Neural progenitor cell (in vitro differentiated cells): ENCODE measurements around the gene ITPR3. TPM values are rescaled to one million over a fixed set of nuclear protein-coding genes. Genes with fewer than 3 reads are reported as not detected.
A peak's percentile ranks its signal among the peaks of the same experiment; 100 is the strongest.

Experiments used
- DNase-seq: peaks from one replicate; pipeline ENCODE4 v3.0.0-alpha.2; 2016; ENCODE audit warnings: low spot score
- H2AFZ ChIP-seq: fragments of 200-600 bp; sonication (generic); replicated peaks from 2 replicates; pipeline ENCODE4 v1.6.1; 2016; ENCODE audit warnings: antibody characterized with exemption
- H3F3A ChIP-seq: fragments of 200-600 bp; sonication (generic); 2 replicates; pipeline ENCODE4 v1.6.1; 2016; ENCODE audit warnings: antibody characterized with exemption, low read depth
- H3K27ac ChIP-seq: fragments of 200-600 bp; sonication (generic); 2 replicates; pipeline ENCODE4 v1.5.1; 2016; ENCODE audit warnings: mild to moderate bottlenecking
- H3K27me3 ChIP-seq: fragments of 200-600 bp; sonication (generic); 2 replicates; pipeline ENCODE4 v1.6.1; 2016; ENCODE audit warnings: mild to moderate bottlenecking, moderate library complexity
- H3K36me3 ChIP-seq: fragments of 200-600 bp; sonication (generic); 2 replicates; pipeline ENCODE4 v1.5.1; 2016
- H3K4me1 ChIP-seq: fragments of 200-600 bp; sonication (generic); 2 replicates; pipeline ENCODE4 v1.6.1; 2016; ENCODE audit warnings: mixed run types
- H3K4me2 ChIP-seq: fragments of 200-600 bp; sonication (generic); 2 replicates; pipeline ENCODE4 v1.6.1; 2016
- H3K4me3 ChIP-seq: fragments of 200-600 bp; sonication (generic); 2 replicates; pipeline ENCODE4 v1.5.1; 2016
- H3K79me2 ChIP-seq: fragments of 200-600 bp; sonication (generic); 2 replicates; pipeline ENCODE4 v1.6.1; 2016; ENCODE audit warnings: low read depth
- H3K9ac ChIP-seq: fragments of 200-600 bp; sonication (generic); 2 replicates; pipeline ENCODE4 v1.6.1; 2016
- H3K9me3 ChIP-seq: fragments of 200-600 bp; sonication (generic); 2 replicates; pipeline ENCODE4 v1.5.1; 2016; ENCODE audit warnings: low read depth
- H4K20me1 ChIP-seq: fragments of 200-600 bp; sonication (generic); 2 replicates; pipeline ENCODE4 v1.6.1; 2016; ENCODE audit warnings: low read depth
- H3K27ac Mint-ChIP-seq: 3 replicates; pipeline ENCODE4 v1.8.0; 2021; ENCODE audit warnings: mixed read lengths
- H3K27me3 Mint-ChIP-seq: 2 replicates; pipeline ENCODE4 v1.8.0; 2022; ENCODE audit warnings: low read depth, mild to moderate bottlenecking, inconsistent platforms, moderate library complexity, mixed read lengths; ENCODE audit not compliant: insufficient read depth
- H3K36me3 Mint-ChIP-seq: 3 replicates; pipeline ENCODE4 v1.8.0; 2021; ENCODE audit warnings: mixed read lengths
- H3K4me1 Mint-ChIP-seq: 3 replicates; pipeline ENCODE4 v1.8.0; 2021; ENCODE audit warnings: mixed read lengths
- H3K4me3 Mint-ChIP-seq: 3 replicates; pipeline ENCODE4 v1.8.0; 2021; ENCODE audit warnings: mild to moderate bottlenecking, moderate library complexity, mixed read lengths
- H3K9me3 Mint-ChIP-seq: 3 replicates; pipeline ENCODE4 v1.8.0; 2020; ENCODE audit warnings: mixed read lengths
- CTCF ChIP-seq: fragments of 200-600 bp; sonication (generic); IDR thresholded peaks from 2 replicates; pipeline ENCODE4 v1.5.1; 2017; ENCODE audit warnings: antibody characterized with exemption, mild to moderate bottlenecking
- EZH2 ChIP-seq: fragments of 200-600 bp; sonication (generic); IDR thresholded peaks from 2 replicates; pipeline ENCODE4 v1.6.1; 2017; ENCODE audit warnings: antibody characterized with exemption, mild to moderate bottlenecking, moderate library complexity
- EZH2phosphoT487 ChIP-seq: fragments of 200-600 bp; sonication (generic); IDR thresholded peaks from 2 replicates; pipeline ENCODE4 v1.6.1; 2017; ENCODE audit warnings: antibody characterized with exemption
- total RNA-seq: library from RNA; depleted of rRNA; stranded (reverse); fragments of >200 nt; gene quantifications from 2 replicates; pipeline ENCODE4 v1.2.3, GENCODE V29; 2015; ENCODE audit warnings: low replicate concordance

Gene ITPR3
- total RNA-seq, 1 donor from 2014 or later, result 1.5 TPM

GRCh38 chr6:33619166-33619840 is 1.8 kb upstream of the ITPR3 start:
- no peak for DNase-seq
- H3K9me3 Mint-ChIP-seq, result no peaks in the 10 kb centered on the region
- Histone ChIP-seq H3K27ac (no peak overlapping the region), H3K9me3 (no peaks in the 10 kb centered on the region), H4K20me1 (no peaks in the 10 kb centered on the region), H3K79me2 (no peaks in the 10 kb centered on the region), H3K27me3 (peaks cover 52% of the 10 kb centered on the region), H3K4me2 (no peak overlapping the region), H3F3A (peaks cover 22% of the 10 kb centered on the region), H3K9ac (no peak overlapping the region), H3K4me3 (no peak overlapping the region), H3K36me3 (no peaks in the 10 kb centered on the region), H2AFZ (no peak overlapping the region), H3K4me1 (peaks cover 18% of the 10 kb centered on the region)
- H3K27ac Mint-ChIP-seq, result no peak overlapping the region
- peaks cover 46% of the 10 kb centered on the region for H3K27me3 Mint-ChIP-seq
- no peaks in the 10 kb centered on the region for H3K36me3 Mint-ChIP-seq
- peak overlapping the region; percentile 88 for H3K4me3 Mint-ChIP-seq
- peaks cover 25% of the 10 kb centered on the region for H3K4me1 Mint-ChIP-seq
- TF ChIP-seq CTCF (no peak), EZH2 (no peak), EZH2phosphoT487 (no peak)

- Histone ChIP-seq H3K4me1 (peaks cover 18% of the 10 kb centered on the region), H2AFZ (peak overlapping the region; percentile 90), H3K27me3 (peaks cover 49% of the 10 kb centered on the region), H3K4me2 (peak overlapping the region; percentile 96), H3K9me3 (no peaks in the 10 kb centered on the region), H3K9ac (no peak overlapping the region), H3K79me2 (no peaks in the 10 kb centered on the region), H3F3A (peaks cover 22% of the 10 kb centered on the region), H4K20me1 (no peaks in the 10 kb centered on the region), H3K36me3 (no peaks in the 10 kb centered on the region), H3K4me3 (peak overlapping the region; percentile 62), H3K27ac (no peak overlapping the region)
- peak; percentile 58 for TF ChIP-seq EZH2
- no peak for TF ChIP-seq EZH2phosphoT487
- no peaks in the 10 kb centered on the region for H3K36me3 Mint-ChIP-seq
- H3K4me1 Mint-ChIP-seq, result peaks cover 25% of the 10 kb centered on the region
- H3K27me3 Mint-ChIP-seq, result peaks cover 49% of the 10 kb centered on the region
- peak overlapping the region; percentile 88 for H3K4me3 Mint-ChIP-seq
- peak; percentile 53 for DNase-seq
- no peaks in the 10 kb centered on the region for H3K9me3 Mint-ChIP-seq
- H3K27ac Mint-ChIP-seq, result no peak overlapping the region
These were observed 815 bp upstream of the ITPR3 start for GRCh38 chr6:33620158-33620855.

- peaks cover 49% of the 10 kb centered on the region for H3K27me3 Mint-ChIP-seq
- peaks cover 25% of the 10 kb centered on the region for H3K4me1 Mint-ChIP-seq
- peaks cover 26% of the 10 kb centered on the region for H3K4me1 ChIP-seq
- no peaks in the 10 kb centered on the region for H3K9me3 ChIP-seq
- peak overlapping the region; percentile 90 for H2AFZ ChIP-seq
- H3K79me2 ChIP-seq, result no peaks in the 10 kb centered on the region
- peaks cover 49% of the 10 kb centered on the region for H3K27me3 ChIP-seq
- peak overlapping the region; percentile 96 for H3K4me2 ChIP-seq
- H3K36me3 ChIP-seq, result no peaks in the 10 kb centered on the region
- no peak overlapping the region for H3K9ac ChIP-seq
- TF ChIP-seq EZH2 (peak; percentile 72), EZH2phosphoT487 (peak; percentile 76), CTCF (no peak)
- DNase-seq, result peak; percentile 61
- peak overlapping the region; percentile 81 for H3K4me3 Mint-ChIP-seq
- H3K27ac ChIP-seq, result no peak overlapping the region
- no peaks in the 10 kb centered on the region for H3K9me3 Mint-ChIP-seq
- H4K20me1 ChIP-seq, result no peaks in the 10 kb centered on the region
- peak overlapping the region; percentile 62 for H3K4me3 ChIP-seq
- H3K27ac Mint-ChIP-seq, result no peak overlapping the region
- H3K36me3 Mint-ChIP-seq, result no peaks in the 10 kb centered on the region
- peaks cover 22% of the 10 kb centered on the region for H3F3A ChIP-seq
These were observed 728 bp downstream of the ITPR3 start for GRCh38 chr6:33621711-33622388.
